GM12892 (cell line): ENCODE measurements around the gene ABLIM2.

Source experiments
- POLR2A ChIP-seq: IDR thresholded peaks from 2 replicates; pipeline ENCODE4 v1.6.1; 2011; ENCODE audit warnings: low read depth, low read length, control low read depth
- POLR2AphosphoS5 ChIP-seq: IDR thresholded peaks from 2 replicates; pipeline ENCODE4 v1.6.1; 2011; ENCODE audit warnings: low read depth, low read length, control low read depth
- TAF1 ChIP-seq: IDR thresholded peaks from 2 replicates; pipeline ENCODE4 v1.6.1; 2011; ENCODE audit warnings: low read depth, mild to moderate bottlenecking, control low read depth, low read length, borderline replicate concordance

DNA sequence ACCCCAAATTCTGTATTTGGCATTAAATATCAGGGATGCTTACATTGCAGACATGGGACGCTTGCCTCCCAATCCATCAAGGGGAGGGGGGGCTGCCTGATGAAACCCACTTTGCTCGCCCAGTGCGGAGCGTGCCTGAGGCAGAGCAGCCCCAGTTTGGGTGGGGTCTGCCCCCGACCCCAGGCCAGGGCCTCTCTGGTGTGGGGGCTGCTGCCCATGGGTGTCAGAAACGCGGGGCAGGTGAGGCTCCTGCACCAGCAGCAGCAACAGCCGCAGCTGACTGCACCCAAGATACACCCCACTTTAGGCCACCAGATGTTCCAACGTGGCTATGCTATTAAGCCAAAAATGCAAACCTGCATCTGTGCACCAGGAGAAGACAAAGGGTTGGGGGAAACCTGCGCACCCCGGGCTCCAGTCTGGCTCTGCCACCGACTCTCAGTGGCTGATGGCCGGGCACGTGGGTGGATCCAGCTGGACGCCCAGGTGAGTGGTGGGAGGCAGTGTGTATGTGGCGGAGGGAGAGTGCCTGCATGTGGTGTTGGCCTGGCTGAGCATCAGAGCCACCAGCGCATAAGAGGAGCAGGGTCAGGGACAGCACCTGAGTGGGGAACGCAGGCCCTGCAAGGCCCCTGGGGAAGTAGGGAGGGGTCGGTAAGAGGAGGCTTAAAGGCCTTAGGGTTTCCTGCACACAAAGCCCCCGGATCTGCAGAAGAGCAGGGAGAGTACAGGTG lies 86.2 kb downstream of the ABLIM2 start:
- TF ChIP-seq POLR2A, result no peak
- no peak for TF ChIP-seq TAF1
- no peak for TF ChIP-seq POLR2AphosphoS5
